OCI-LY3 (cell line): Measurements from ENCODE around the gene CACNA1A.

ENCODE experiments used
- H2AFZ ChIP-seq: fragments of 200-600, 300-600 bp; shearing (Covaris generic); 2 replicates; pipeline ENCODE4 v1.6.0; 2014; ENCODE audit warnings: antibody characterized with exemption, low read depth, low read length
- H3K27ac ChIP-seq: fragments of 200-600, 300-600 bp; sonication (generic); 2 replicates; pipeline ENCODE4 v1.5.1; 2014; ENCODE audit warnings: mild to moderate bottlenecking, low read length, moderate library complexity, mixed read lengths
- H3K27me3 ChIP-seq: fragments of 200-600, 300-600 bp; sonication (generic); 2 replicates; pipeline ENCODE4 v1.6.1; 2014; ENCODE audit warnings: low read depth, low read length, mixed read lengths
- H3K36me3 ChIP-seq: fragments of 200-600, 300-600 bp; sonication (generic); replicated peaks from 2 replicates; pipeline ENCODE3; 2014; ENCODE audit warnings: low read depth, low read length, mixed read lengths
- H3K4me1 ChIP-seq: fragments of 300-600, 200-600 bp; sonication (generic); 2 replicates; pipeline ENCODE4 v1.6.1; 2014; ENCODE audit warnings: low read length, mixed read lengths
- H3K4me2 ChIP-seq: fragments of 200-600, 300-600 bp; sonication (generic); 2 replicates; pipeline ENCODE4 v1.6.1; 2014; ENCODE audit warnings: low read length, mixed read lengths
- H3K4me3 ChIP-seq: fragments of 300-600, 200-600 bp; sonication (generic); 2 replicates; pipeline ENCODE4 v1.5.1; 2014; ENCODE audit warnings: antibody characterized with exemption, mild to moderate bottlenecking, low read length, moderate library complexity
- H3K79me2 ChIP-seq: fragments of 300-600, 200-600 bp; shearing (Covaris generic); 2 replicates; pipeline ENCODE4 v1.6.1; 2014; ENCODE audit warnings: mild to moderate bottlenecking, low read length, mixed read lengths
- H3K9ac ChIP-seq: fragments of 300-600, 200-600 bp; shearing (Covaris generic); 2 replicates; pipeline ENCODE4 v1.6.0; 2014; ENCODE audit warnings: mild to moderate bottlenecking, low read length, moderate library complexity
- H3K9me3 ChIP-seq: fragments of 200-600, 300-600 bp; shearing (Covaris generic); 2 replicates; pipeline ENCODE4 v1.6.1; 2014; ENCODE audit warnings: low read length, mixed read lengths; ENCODE audit not compliant: insufficient read depth
- H4K20me1 ChIP-seq: fragments of 200-600, 300-600 bp; sonication (generic); 2 replicates; pipeline ENCODE4 v1.6.1; 2016; ENCODE audit warnings: low read length, mixed read lengths; ENCODE audit not compliant: insufficient read depth
- EZH2phosphoT487 ChIP-seq: fragments of 200-600 bp; shearing (Covaris generic); IDR thresholded peaks from 2 replicates; pipeline ENCODE4 v1.6.1; 2018; ENCODE audit warnings: antibody characterized with exemption, mixed run types, low read depth
- TF ChIP-seq, protein P1 (sequence below): fragments of 200-600, 300-600 bp; sonication (generic); IDR thresholded peaks from 2 replicates; pipeline ENCODE4 v1.5.1; 2014; ENCODE audit warnings: antibody characterized with exemption, low read length, low read depth

The CACNA1A gene

DNA sequence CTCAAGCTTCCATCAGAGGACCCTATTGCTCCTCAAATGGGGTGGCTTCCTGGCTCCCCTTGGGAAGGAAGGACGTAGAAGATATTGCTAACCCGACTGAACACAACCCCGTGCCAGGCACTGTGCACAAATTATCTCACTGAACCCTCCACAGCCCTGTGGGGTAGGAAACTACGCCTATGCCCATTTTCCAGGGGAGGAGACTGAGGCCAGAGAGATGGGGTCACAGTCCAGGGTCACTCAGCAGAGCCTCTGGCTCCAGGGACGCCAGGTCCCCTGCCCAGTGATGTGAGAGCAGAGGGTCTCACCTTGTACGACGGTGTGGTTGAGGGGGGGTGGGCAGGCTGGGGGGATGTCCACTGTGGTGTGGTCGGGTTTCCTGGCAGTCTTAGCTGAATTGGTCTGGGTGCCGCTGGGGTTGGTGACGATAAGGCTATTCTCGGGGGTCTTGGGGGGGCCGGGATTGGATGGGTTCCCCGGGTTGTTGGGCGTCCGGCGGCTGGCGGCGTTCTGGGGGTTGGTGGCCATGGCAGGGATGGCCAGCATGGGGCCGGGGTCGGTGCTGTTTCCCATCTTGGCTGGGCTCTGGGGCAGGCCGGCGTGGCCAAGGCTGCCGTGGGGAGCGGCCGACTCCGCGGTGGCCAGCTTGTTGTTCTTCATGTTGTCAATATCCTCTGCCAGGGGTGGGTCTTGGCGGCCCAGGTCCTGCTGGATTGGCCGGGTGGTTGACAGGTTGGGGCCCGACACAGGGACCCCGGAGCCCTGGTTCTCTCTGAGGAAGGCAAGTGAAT, 219.9 kb downstream of the CACNA1A start:
- H3K79me2 ChIP-seq = no peaks in the 10 kb centered on the region
- no peak overlapping the region for H3K27ac ChIP-seq
- H3K9me3 ChIP-seq = no peaks in the 10 kb centered on the region
- H3K4me2 ChIP-seq = no peak overlapping the region
- H3K4me1 ChIP-seq = no peaks in the 10 kb centered on the region
- no peak overlapping the region for H3K4me3 ChIP-seq
- H3K27me3 ChIP-seq = peaks cover 13% of the 10 kb centered on the region; the same call in 1 of the 2 replicates
- no peaks in the 10 kb centered on the region for H3K36me3 ChIP-seq
- H2AFZ ChIP-seq = no peak overlapping the region
- TF ChIP-seq, protein P1, sequence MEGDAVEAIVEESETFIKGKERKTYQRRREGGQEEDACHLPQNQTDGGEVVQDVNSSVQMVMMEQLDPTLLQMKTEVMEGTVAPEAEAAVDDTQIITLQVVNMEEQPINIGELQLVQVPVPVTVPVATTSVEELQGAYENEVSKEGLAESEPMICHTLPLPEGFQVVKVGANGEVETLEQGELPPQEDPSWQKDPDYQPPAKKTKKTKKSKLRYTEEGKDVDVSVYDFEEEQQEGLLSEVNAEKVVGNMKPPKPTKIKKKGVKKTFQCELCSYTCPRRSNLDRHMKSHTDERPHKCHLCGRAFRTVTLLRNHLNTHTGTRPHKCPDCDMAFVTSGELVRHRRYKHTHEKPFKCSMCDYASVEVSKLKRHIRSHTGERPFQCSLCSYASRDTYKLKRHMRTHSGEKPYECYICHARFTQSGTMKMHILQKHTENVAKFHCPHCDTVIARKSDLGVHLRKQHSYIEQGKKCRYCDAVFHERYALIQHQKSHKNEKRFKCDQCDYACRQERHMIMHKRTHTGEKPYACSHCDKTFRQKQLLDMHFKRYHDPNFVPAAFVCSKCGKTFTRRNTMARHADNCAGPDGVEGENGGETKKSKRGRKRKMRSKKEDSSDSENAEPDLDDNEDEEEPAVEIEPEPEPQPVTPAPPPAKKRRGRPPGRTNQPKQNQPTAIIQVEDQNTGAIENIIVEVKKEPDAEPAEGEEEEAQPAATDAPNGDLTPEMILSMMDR = no peak
- TF ChIP-seq EZH2phosphoT487 = no peak
- H4K20me1 ChIP-seq = no peaks in the 10 kb centered on the region
- H3K9ac ChIP-seq = no peak overlapping the region

DNA sequence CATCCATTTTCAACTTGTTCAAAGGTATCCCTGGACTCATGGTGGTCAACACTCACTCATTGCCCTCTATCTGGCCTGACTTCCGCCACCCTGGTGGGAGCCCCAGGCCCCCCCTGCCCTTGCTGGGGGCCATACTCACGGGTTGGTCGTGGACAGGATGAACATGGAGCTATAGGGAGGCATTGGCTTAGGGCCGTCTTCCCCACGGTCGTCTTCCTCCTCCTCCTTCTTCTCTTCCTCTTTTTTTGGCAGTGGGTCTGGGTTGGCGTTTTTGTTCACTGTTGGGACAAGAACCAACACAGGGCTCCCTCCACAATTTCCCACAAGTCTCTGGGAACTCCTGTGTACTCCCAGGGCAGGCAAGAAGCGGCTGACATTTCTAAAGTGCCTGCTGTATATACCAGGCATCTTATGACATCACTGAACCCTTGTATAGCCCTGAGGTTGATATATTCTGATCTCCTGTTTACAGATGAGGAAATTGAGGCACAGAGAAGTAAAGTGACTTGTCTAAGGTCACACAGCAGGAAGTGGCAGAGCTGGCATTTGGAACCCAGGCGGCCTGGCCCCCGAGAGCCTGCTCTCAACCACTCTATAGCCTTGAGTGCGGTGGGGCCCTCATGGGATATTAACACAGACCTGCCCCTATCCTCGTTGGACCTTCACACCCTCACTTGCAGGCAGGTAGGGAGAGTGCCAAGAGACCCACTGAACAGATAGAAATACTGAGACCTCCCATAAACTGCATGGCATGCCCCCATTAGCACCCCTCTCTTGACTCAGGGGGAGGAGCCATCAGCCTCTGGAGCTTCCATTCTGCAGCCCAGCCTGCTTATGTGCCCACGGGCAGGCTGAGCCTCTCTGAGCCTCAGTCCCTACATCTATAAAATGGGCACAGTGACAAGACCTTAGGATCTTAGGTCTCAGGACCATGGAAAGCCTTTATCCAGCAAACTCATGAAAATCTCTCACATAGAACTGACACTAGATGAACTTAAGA, 221.1 kb downstream of the CACNA1A start:
- H3K9me3 ChIP-seq = no peaks in the 10 kb centered on the region
- no peaks in the 10 kb centered on the region for H4K20me1 ChIP-seq
- no peaks in the 10 kb centered on the region for H3K4me1 ChIP-seq
- H3K79me2 ChIP-seq = no peaks in the 10 kb centered on the region
- H3K27ac ChIP-seq = no peak overlapping the region
- H3K4me3 ChIP-seq = no peak overlapping the region
- TF ChIP-seq EZH2phosphoT487 = no peak
- TF ChIP-seq, protein P1 = no peak
- H3K9ac ChIP-seq = no peak overlapping the region
- no peak overlapping the region for H2AFZ ChIP-seq
- H3K36me3 ChIP-seq = no peaks in the 10 kb centered on the region
- H3K27me3 ChIP-seq = peaks cover 13% of the 10 kb centered on the region; the same call in 1 of the 2 replicates
- H3K4me2 ChIP-seq = no peak overlapping the region

DNA sequence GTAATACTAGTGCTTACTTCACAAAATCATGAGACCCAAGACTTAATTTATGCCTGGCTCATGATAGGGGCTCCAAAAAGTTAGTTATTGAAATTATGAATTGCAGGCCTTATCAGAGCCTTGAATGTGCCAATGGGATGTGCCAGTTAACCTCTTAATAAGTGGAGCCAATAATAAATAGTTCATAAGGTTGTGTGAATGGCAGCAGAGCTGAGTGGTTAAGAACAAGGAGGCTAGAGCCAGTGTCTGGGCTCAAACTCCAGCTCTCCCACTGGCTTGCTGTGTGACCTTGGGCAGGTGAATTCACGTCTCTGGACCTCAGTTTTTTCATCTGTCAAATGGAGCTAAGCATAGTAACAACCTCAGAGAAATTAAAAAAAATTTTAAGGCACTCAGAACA, 222.4 kb downstream of the CACNA1A start:
- no peak overlapping the region for H3K4me2 ChIP-seq

More for the DNA sequence above, 222.4 kb downstream of the CACNA1A start:
- Histone ChIP-seq H3K4me3 (no peak overlapping the region), H3K27ac (no peak overlapping the region), H3K27me3 (peaks cover 13% of the 10 kb centered on the region; the same call in 1 of the 2 replicates), H3K36me3 (no peaks in the 10 kb centered on the region), H3K9me3 (no peaks in the 10 kb centered on the region), H3K9ac (no peak overlapping the region), H2AFZ (no peak overlapping the region), H3K4me1 (no peaks in the 10 kb centered on the region), H3K79me2 (no peaks in the 10 kb centered on the region), H4K20me1 (no peaks in the 10 kb centered on the region)
- no peak for TF ChIP-seq EZH2phosphoT487
- TF ChIP-seq, protein P1 = no peak
